Tibial nerve (tissue), 3 donors: ENCODE data around the gene CCDC9B.

Experiments used
- POLR2A ChIP-seq, 2 donors: fragments of 450-650 bp; IDR thresholded peaks; one replicate each; pipeline ENCODE4 v1.6.1; 2017; ENCODE audit warnings: antibody characterized with exemption in 2 of 2, mild to moderate bottlenecking in 2 of 2, moderate library complexity in 2 of 2
- TF ChIP-seq, protein P1 (sequence below), 5 experiments: fragments of 200-600 bp in 3 of 5; fragments of 450-650 bp in 2 of 5; sonication (generic) in 3 of 5; IDR thresholded peaks; one replicate each; pipeline ENCODE4 v1.5.1; 2016 to 2019; ENCODE audit warnings: antibody characterized with exemption in 5 of 5, mild to moderate bottlenecking in 3 of 5, moderate library complexity in 2 of 5

DNA sequence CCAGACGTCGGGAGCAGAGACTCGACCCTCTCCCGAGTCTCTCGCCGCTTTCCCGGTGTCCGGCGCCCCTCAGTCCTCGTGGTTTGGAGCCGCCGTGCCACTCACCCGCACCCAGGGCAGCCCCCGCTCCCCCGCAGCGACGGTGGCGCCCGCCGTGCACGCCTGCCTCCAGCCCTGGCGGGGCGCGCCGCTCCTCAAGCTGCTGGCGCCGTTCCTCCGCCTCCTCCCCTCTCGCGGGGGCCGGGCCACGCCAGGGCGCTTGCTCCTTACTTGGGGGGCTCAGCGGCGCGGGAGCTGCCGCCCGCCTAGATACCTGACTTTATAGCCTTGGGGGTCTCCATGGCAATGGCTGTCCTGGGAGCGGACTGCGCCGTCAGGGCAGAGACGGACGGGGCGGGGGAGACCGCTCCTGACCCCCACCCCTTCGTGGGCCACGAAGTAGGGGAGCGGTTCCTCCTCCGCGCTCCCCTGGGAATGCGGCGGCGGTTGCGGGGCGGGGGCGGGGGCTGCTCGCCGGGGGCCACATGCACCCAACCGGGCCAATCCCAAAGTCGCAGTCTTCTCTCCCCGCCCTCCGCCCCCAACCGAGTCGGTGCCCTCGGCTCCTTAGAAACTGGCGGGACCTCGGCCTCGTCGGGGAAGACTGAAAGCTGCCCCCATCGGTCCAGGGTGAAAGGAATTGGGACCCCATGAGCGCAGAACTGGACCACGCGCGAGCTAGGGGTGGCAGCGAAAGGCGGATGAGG is 57.7 kb downstream of the CCDC9B start, which contains the start of gene ANKRD63:
- no peak for TF ChIP-seq POLR2A (IDR thresholded peaks at IDR 0.05)
- TF ChIP-seq, protein P1, sequence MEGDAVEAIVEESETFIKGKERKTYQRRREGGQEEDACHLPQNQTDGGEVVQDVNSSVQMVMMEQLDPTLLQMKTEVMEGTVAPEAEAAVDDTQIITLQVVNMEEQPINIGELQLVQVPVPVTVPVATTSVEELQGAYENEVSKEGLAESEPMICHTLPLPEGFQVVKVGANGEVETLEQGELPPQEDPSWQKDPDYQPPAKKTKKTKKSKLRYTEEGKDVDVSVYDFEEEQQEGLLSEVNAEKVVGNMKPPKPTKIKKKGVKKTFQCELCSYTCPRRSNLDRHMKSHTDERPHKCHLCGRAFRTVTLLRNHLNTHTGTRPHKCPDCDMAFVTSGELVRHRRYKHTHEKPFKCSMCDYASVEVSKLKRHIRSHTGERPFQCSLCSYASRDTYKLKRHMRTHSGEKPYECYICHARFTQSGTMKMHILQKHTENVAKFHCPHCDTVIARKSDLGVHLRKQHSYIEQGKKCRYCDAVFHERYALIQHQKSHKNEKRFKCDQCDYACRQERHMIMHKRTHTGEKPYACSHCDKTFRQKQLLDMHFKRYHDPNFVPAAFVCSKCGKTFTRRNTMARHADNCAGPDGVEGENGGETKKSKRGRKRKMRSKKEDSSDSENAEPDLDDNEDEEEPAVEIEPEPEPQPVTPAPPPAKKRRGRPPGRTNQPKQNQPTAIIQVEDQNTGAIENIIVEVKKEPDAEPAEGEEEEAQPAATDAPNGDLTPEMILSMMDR (IDR thresholded peaks at IDR 0.05) = no peak
